ENCODE data around the gene ANKRD33. TPM values are rescaled to one million over a fixed set of nuclear protein-coding genes. Genes with fewer than 3 reads are reported as not detected.

ANKRD33 gene
- total and polyA plus RNA-seq, 2 of the 8 experiments (the other 6 are each of a cell fraction or from before 2014, with no cell fraction given), result 0.41 to 0.53 TPM

- TF ChIP-seq CHD7 (IDR thresholded peaks at IDR 0.05; ENCODE audit: insufficient replicate concordance, low read length), result no peak
- peak; percentile 9; the same call in 1 of the 2 replicates for TF ChIP-seq E2F6 (IDR thresholded peaks at IDR 0.05)
- TF ChIP-seq NANOG (IDR thresholded peaks at IDR 0.05; ENCODE audit: insufficient read depth, low read depth, low read length, poor library complexity, severe bottlenecking), result no peak
- no peak for TF ChIP-seq CBX5 (IDR thresholded peaks at IDR 0.05; ENCODE audit: low read depth, low read length)
- TF ChIP-seq USF2 (IDR thresholded peaks at IDR 0.05; ENCODE audit: low read length), result no peak
- peak in 1 of 2 experiments; percentile 85; a peak in 2 of 3 replicates for TF ChIP-seq POLR2A (IDR thresholded peaks at IDR 0.05; ENCODE audit: control extremely low read depth in 1 of 2, low read depth in 2 of 2, low read length in 2 of 2)
- no peak for TF ChIP-seq CHD1 (IDR thresholded peaks at IDR 0.05; ENCODE audit: low read depth, low read length)
Measured at GRCh38 chr12:51863933-51864832, 23.7 kb upstream of the ANKRD33 start (continued).

Measured in H1 (cell line).